ENCODE data around the gene VWA3B.

GRCh38 chr2:98314251-98314650 lies 227.3 kb downstream of the VWA3B start:
- no peak for TF ChIP-seq CTCF (IDR thresholded peaks at IDR 0.05)
- no peak for TF ChIP-seq POLR2A (IDR thresholded peaks at IDR 0.05)

Measured in body of pancreas (tissue), 4 donors.